ENCODE results near the gene TEP1. TPM values are rescaled to one million over a fixed set of nuclear protein-coding genes. Genes with fewer than 3 reads are reported as not detected.

TEP1 gene
- total RNA-seq, 1 experiment from 2014 or later = 15.8 TPM

DNA sequence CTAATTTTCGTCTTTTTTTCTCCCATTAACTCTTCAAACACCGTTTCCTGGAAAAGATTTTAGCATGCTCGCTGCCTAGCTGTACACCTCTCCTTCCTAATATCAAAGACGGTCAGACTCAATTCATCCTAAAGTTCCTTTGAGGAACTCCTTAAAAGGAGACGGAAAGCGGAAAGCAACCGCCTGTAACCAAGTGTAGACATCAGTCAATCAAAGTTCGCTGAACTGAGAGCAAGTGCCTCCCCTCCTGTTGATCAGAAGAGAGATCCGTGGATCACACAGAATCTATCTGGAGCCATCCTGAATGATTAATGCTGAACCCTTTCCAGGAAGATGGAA, 412 bp upstream of the TEP1 start:
- Histone ChIP-seq H2AFZ (ENCODE audit: low read length) (peak overlapping the region; percentile 99), H3K4me2 (ENCODE audit: insufficient read depth, insufficient read length, low read length) (peak overlapping the region; percentile 70), H3K27ac (ENCODE audit: insufficient read length, low read depth, low read length) (no peak overlapping the region), H3K56ac (ENCODE audit: insufficient read length, low read depth, low read length) (no peak overlapping the region), H3K18ac (ENCODE audit: insufficient read length, low read depth, low read length) (peak overlapping the region; percentile 60), H2BK120ac (ENCODE audit: low read depth, low read length, poor library complexity, severe bottlenecking) (no peak overlapping the region), H3K79me1 (ENCODE audit: insufficient read depth, low read depth, low read length, poor library complexity, severe bottlenecking) (no peaks in the 10 kb centered on the region), H3K9ac (ENCODE audit: extremely low read depth, insufficient read length, low read length) (peak overlapping the region; percentile 55), H3K23ac (ENCODE audit: insufficient read length, low read depth, low read length) (no peak overlapping the region), H3K4ac (ENCODE audit: low read depth, low read length) (no peak overlapping the region), H3K79me2 (ENCODE audit: insufficient read depth, low read length) (no peaks in the 10 kb centered on the region), H2BK5ac (ENCODE audit: insufficient read length, low read length) (no peak overlapping the region), H3K4me1 (ENCODE audit: insufficient read depth, low read length) (no peaks in the 10 kb centered on the region), H2BK20ac (ENCODE audit: low read depth, low read length, poor library complexity, severe bottlenecking) (no peak overlapping the region), H3K27me3 (ENCODE audit: insufficient read depth, low read length) (no peaks in the 10 kb centered on the region), H3T11ph (ENCODE audit: low read length) (no peak overlapping the region), H3K9me3 (ENCODE audit: control insufficient read depth, low read depth, low read length) (no peaks in the 10 kb centered on the region), H4K8ac (replicated peaks; ENCODE audit: insufficient read length, low read depth, low read length) (no peak overlapping the region), H2BK12ac (ENCODE audit: insufficient read length, low read depth, low read length) (no peak overlapping the region), H4K20me1 (ENCODE audit: control insufficient read depth, insufficient read depth, insufficient read length) (no peaks in the 10 kb centered on the region), H4K91ac (ENCODE audit: insufficient read length, low read depth, low read length) (no peak overlapping the region), H3K23me2 (ENCODE audit: insufficient read length, low read depth, low read length, poor library complexity, severe bottlenecking) (peaks cover 4% of the 10 kb centered on the region), H2BK15ac (ENCODE audit: low read depth, low read length) (no peak overlapping the region), H4K5ac (ENCODE audit: insufficient read length, low read depth, low read length) (no peak overlapping the region), H2AK5ac (ENCODE audit: insufficient read length, low read length) (no peak overlapping the region), H3K14ac (ENCODE audit: insufficient read depth, low read length) (no peak overlapping the region)
- no peaks in the 10 kb centered on the region for H3K36me3 Mint-ChIP-seq (ENCODE audit: insufficient read depth in 1 of 3, low read depth in 3 of 3)
- H3K27me3 Mint-ChIP-seq (ENCODE audit: low read depth) = no peaks in the 10 kb centered on the region
- H3K9me3 Mint-ChIP-seq = no peaks in the 10 kb centered on the region
- peak overlapping the region; percentile 78 to 91 for H3K4me3 Mint-ChIP-seq
- peak overlapping the region; percentile 42 to 94 (median 53); a peak in 5 of 7 replicates for H3K27ac Mint-ChIP-seq
- peaks cover 21% of the 10 kb centered on the region in 2 experiments for H3K4me1 Mint-ChIP-seq
- TF ChIP-seq CTCF (conservative IDR thresholded peaks at IDR 0.05) = no peak
- DNase-seq = no peak
- WGBS (ENCODE audit: extremely low coverage, insufficient read length, low lambda C conversion rate) = no CpG with 5 or more reads among the region's 9 CpGs
